Measurements from ENCODE around the gene ALG1L2.

DNA sequence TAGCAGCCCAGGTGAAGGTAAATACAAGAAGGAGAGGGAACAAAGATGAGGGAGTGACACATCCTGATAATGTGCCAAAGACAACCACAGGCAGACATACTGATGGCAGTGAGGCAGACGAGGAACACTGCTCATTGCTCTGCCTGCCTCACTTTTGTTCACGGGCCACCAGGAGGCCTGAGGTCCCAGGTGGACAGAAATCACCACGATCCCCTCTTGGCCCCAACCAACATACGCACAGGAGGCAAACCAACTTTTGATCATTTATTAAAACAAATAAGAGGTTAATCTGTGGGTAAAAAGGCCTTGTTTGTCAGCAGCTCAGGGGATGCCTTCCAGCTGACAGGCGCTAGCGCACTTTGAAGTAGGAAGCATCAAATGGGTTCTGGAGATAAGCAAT, 4.2 kb downstream of the ALG1L2 start:
- TF ChIP-seq, protein P1, sequence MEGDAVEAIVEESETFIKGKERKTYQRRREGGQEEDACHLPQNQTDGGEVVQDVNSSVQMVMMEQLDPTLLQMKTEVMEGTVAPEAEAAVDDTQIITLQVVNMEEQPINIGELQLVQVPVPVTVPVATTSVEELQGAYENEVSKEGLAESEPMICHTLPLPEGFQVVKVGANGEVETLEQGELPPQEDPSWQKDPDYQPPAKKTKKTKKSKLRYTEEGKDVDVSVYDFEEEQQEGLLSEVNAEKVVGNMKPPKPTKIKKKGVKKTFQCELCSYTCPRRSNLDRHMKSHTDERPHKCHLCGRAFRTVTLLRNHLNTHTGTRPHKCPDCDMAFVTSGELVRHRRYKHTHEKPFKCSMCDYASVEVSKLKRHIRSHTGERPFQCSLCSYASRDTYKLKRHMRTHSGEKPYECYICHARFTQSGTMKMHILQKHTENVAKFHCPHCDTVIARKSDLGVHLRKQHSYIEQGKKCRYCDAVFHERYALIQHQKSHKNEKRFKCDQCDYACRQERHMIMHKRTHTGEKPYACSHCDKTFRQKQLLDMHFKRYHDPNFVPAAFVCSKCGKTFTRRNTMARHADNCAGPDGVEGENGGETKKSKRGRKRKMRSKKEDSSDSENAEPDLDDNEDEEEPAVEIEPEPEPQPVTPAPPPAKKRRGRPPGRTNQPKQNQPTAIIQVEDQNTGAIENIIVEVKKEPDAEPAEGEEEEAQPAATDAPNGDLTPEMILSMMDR (IDR thresholded peaks at IDR 0.05 in 8 of 11, conservative IDR thresholded peaks at IDR 0.05 in 3 of 11) = no peak
- TF ChIP-seq POLR2A (IDR thresholded peaks at IDR 0.05) = no peak

Data from spleen (tissue), 7 donors.